Measurements from ENCODE around the gene GMPPB.

Gene GMPPB

DNA sequence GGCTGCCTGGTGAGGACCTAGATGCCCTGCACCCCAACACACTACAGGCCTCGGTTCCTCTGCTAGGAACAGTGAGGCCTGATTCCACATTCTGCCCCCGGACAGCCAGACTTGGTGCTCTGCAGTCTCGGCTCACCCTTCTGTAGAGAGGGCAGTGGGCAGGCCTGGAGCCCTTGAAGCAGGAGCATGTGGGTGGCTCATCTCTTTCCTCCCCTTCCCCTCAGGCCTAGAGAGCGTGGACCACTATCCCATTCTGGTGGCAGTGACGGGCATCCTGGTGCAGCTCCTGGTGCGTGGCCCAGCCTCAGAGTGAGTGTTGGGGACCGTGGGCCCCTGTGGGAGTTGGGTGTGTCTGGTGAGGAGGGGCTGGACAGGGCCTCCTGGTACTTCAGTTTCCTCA is 7.6 kb downstream of the GMPPB start:
- no peak for DNase-seq (ENCODE audit: low read depth in 1 of 2, low spot score in 1 of 2)
- no peak for TF ChIP-seq POLR2AphosphoS5 (IDR thresholded peaks at IDR 0.05; ENCODE audit: low read depth)
- TF ChIP-seq, protein P1, sequence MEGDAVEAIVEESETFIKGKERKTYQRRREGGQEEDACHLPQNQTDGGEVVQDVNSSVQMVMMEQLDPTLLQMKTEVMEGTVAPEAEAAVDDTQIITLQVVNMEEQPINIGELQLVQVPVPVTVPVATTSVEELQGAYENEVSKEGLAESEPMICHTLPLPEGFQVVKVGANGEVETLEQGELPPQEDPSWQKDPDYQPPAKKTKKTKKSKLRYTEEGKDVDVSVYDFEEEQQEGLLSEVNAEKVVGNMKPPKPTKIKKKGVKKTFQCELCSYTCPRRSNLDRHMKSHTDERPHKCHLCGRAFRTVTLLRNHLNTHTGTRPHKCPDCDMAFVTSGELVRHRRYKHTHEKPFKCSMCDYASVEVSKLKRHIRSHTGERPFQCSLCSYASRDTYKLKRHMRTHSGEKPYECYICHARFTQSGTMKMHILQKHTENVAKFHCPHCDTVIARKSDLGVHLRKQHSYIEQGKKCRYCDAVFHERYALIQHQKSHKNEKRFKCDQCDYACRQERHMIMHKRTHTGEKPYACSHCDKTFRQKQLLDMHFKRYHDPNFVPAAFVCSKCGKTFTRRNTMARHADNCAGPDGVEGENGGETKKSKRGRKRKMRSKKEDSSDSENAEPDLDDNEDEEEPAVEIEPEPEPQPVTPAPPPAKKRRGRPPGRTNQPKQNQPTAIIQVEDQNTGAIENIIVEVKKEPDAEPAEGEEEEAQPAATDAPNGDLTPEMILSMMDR (IDR thresholded peaks at IDR 0.05; ENCODE audit: insufficient read depth, low read length): no peak
- TF ChIP-seq SPI1 (IDR thresholded peaks at IDR 0.05; ENCODE audit: borderline replicate concordance, low read depth): no peak
- no peak for TF ChIP-seq GABPA (IDR thresholded peaks at IDR 0.05; ENCODE audit: low read depth)
- TF ChIP-seq, protein P2, sequence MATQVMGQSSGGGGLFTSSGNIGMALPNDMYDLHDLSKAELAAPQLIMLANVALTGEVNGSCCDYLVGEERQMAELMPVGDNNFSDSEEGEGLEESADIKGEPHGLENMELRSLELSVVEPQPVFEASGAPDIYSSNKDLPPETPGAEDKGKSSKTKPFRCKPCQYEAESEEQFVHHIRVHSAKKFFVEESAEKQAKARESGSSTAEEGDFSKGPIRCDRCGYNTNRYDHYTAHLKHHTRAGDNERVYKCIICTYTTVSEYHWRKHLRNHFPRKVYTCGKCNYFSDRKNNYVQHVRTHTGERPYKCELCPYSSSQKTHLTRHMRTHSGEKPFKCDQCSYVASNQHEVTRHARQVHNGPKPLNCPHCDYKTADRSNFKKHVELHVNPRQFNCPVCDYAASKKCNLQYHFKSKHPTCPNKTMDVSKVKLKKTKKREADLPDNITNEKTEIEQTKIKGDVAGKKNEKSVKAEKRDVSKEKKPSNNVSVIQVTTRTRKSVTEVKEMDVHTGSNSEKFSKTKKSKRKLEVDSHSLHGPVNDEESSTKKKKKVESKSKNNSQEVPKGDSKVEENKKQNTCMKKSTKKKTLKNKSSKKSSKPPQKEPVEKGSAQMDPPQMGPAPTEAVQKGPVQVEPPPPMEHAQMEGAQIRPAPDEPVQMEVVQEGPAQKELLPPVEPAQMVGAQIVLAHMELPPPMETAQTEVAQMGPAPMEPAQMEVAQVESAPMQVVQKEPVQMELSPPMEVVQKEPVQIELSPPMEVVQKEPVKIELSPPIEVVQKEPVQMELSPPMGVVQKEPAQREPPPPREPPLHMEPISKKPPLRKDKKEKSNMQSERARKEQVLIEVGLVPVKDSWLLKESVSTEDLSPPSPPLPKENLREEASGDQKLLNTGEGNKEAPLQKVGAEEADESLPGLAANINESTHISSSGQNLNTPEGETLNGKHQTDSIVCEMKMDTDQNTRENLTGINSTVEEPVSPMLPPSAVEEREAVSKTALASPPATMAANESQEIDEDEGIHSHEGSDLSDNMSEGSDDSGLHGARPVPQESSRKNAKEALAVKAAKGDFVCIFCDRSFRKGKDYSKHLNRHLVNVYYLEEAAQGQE (IDR thresholded peaks at IDR 0.05; ENCODE audit: insufficient replicate concordance, low read depth): no peak
- H3K27me3 ChIP-seq (ENCODE audit: insufficient read depth, poor library complexity, severe bottlenecking): no peaks in the 10 kb centered on the region
- H3K27ac ChIP-seq (replicated peaks): no peak overlapping the region
- no peak overlapping the region for H3K4me3 ChIP-seq (replicated peaks; ENCODE audit: insufficient read depth, low read length)

DNA sequence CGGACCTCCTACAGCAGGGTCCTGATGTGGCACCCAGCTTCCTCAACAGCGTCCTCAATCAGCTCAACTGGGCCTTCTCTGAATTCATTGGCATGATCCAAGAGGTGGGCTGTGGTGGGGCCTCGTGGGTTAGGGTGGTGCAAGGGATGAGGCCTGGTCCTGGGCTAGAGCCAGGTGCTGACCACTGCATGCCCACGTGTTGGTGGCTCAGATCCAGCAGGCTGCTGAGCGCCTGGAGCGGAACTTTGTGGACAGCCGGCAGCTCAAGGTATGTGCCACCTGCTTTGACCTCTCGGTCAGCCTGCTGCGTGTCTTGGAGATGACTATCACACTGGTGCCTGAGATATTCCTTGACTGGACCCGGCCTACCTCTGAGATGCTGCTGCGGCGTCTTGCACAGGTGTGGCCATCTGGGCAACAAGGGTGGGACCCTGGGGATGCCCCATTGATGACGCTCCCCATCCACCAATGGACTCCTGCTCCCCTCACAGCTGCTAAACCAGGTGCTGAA is 8.1 kb downstream of the GMPPB start:
- H3K27me3 ChIP-seq (ENCODE audit: insufficient read depth, poor library complexity, severe bottlenecking): no peaks in the 10 kb centered on the region
- no peak; the same call in 1 of the 2 replicates for TF ChIP-seq POLR2AphosphoS5 (IDR thresholded peaks at IDR 0.05; ENCODE audit: low read depth)
- no peak overlapping the region for H3K4me3 ChIP-seq (replicated peaks; ENCODE audit: insufficient read depth, low read length)
- no peak for DNase-seq (ENCODE audit: low read depth in 1 of 2, low spot score in 1 of 2)
- H3K27ac ChIP-seq (replicated peaks): no peak overlapping the region

DNA sequence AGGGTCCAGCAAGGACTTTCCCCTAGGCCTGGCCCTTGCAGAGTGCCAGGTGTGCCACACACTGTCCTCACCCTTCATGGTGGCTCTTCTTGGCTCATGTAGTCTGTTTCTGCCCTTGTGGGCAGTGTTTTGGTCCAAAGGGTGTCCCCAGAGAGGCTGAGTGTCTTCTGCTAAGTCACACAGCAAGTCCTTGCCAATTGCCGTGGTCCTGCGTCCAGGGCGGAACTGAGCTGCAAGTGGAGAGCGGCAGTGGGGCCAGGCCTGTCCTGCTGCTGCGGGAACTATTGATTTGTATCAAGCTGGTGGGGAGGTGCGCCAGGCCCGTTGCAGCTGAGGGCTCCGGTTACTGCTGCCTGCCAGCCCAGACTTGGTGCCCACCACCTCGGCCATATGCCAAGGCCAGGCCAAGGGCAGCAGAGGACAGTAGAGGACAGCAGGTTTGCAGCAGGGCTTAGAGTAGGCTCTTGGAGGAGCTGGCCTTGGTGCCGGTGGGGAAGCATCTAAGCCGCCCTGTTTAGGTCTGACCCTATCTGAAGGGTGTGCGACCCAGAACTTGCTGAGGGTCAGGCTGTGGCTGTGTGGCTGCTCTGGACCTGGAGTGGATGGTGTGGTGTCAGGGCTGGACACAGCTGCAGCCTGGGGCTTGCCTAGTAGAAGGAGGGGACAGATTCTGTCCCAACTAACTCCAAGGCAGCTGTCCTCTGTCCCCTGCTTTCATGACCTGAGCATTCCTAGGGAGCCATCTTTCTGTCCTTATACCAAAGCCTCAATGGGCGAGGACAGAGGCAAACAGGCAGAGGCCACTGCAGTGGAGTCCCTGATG is 8.8 kb downstream of the GMPPB start:
- Histone ChIP-seq H3K27ac (replicated peaks) (no peak overlapping the region), H3K4me3 (replicated peaks; ENCODE audit: insufficient read depth, low read length) (no peak overlapping the region), H3K27me3 (ENCODE audit: insufficient read depth, poor library complexity, severe bottlenecking) (no peaks in the 10 kb centered on the region)
- no peak for TF ChIP-seq GABPA (IDR thresholded peaks at IDR 0.05; ENCODE audit: low read depth)
- TF ChIP-seq, protein P2 (IDR thresholded peaks at IDR 0.05; ENCODE audit: insufficient replicate concordance, low read depth): peak; percentile 15
- no peak for DNase-seq (ENCODE audit: low read depth in 1 of 2, low spot score in 1 of 2)

DNA sequence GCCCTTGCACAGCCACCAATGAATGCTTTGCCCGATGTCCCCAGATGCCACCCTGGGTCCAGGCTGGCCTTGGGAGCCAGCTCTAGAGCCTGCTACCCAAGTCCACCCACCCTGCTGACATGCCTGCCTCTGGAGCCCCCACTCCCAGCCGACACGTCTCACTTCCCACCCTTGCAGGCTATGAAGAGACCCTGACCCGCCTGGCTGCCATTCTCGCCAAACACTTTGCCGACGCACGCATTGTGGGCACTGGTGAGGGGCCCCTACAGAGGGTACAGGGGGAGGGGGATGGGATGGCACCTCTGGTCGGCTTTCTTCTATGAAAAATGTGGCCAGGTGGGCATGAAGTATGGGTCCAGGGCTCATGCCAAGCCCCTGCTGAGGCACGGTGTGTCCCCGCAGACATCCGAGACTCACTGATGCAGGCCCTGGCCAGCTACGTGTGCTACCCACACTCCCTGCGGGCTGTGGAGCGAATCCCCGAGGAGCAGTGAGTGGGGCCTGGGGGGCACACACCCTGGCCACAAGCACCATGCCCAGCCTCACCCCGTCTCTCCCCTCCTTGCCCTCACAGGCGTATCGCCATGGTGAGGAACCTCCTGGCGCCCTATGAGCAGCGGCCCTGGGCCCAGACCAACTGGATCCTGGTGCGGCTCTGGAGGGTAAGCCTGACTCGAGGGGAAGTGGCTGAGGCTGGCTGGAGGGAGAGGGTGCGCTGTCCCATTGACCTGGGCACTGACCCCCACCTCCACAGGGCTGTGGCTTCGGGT is 10.2 kb downstream of the GMPPB start:
- Histone ChIP-seq H3K27ac (replicated peaks) (no peak overlapping the region), H3K4me3 (replicated peaks; ENCODE audit: insufficient read depth, low read length) (no peak overlapping the region), H3K27me3 (ENCODE audit: insufficient read depth, poor library complexity, severe bottlenecking) (no peaks in the 10 kb centered on the region)
- DNase-seq (ENCODE audit: low read depth in 1 of 2, low spot score in 1 of 2): no peak
- TF ChIP-seq, protein P2 (IDR thresholded peaks at IDR 0.05; ENCODE audit: insufficient replicate concordance, low read depth): no peak
- TF ChIP-seq SPI1 (IDR thresholded peaks at IDR 0.05; ENCODE audit: borderline replicate concordance, low read depth): no peak
- TF ChIP-seq, protein P1 (IDR thresholded peaks at IDR 0.05; ENCODE audit: insufficient read depth, low read length): no peak
- no peak for TF ChIP-seq POLR2AphosphoS5 (IDR thresholded peaks at IDR 0.05; ENCODE audit: low read depth)
- TF ChIP-seq GABPA (IDR thresholded peaks at IDR 0.05; ENCODE audit: low read depth): no peak
